Measurements from ENCODE around the gene ZDHHC12. TPM values are rescaled to one million over a fixed set of nuclear protein-coding genes. Genes with fewer than 3 reads are reported as not detected.

The ZDHHC12 gene
- total and polyA plus RNA-seq, 2 of the 13 experiments (the other 11 are each of a cell fraction or from before 2014, with no cell fraction given), result 25.4 to 28.0 TPM

- TF ChIP-seq, protein P1, sequence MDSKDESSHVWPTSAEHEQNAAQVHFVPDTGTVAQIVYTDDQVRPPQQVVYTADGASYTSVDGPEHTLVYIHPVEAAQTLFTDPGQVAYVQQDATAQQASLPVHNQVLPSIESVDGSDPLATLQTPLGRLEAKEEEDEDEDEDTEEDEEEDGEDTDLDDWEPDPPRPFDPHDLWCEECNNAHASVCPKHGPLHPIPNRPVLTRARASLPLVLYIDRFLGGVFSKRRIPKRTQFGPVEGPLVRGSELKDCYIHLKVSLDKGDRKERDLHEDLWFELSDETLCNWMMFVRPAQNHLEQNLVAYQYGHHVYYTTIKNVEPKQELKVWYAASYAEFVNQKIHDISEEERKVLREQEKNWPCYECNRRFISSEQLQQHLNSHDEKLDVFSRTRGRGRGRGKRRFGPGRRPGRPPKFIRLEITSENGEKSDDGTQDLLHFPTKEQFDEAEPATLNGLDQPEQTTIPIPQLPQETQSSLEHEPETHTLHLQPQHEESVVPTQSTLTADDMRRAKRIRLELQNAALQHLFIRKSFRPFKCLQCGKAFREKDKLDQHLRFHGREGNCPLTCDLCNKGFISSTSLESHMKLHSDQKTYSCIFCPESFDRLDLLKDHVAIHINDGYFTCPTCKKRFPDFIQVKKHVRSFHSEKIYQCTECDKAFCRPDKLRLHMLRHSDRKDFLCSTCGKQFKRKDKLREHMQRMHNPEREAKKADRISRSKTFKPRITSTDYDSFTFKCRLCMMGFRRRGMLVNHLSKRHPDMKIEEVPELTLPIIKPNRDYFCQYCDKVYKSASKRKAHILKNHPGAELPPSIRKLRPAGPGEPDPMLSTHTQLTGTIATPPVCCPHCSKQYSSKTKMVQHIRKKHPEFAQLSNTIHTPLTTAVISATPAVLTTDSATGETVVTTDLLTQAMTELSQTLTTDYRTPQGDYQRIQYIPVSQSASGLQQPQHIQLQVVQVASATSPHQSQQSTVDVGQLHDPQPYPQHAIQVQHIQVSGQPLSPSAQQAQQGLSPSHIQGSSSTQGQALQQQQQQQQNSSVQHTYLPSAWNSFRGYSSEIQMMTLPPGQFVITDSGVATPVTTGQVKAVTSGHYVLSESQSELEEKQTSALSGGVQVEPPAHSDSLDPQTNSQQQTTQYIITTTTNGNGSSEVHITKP (CRISPR knock-in tag; IDR thresholded peaks at IDR 0.05; ENCODE audit: low read depth), result peak; percentile 59; the same call in 1 of the 2 replicates
- TF ChIP-seq SOX5 (CRISPR knock-in tag; IDR thresholded peaks at IDR 0.05; ENCODE audit: borderline replicate concordance), result no peak
Observed at GRCh38 chr9:128688501-128689292, 35.2 kb downstream of the ZDHHC12 start, which contains the start of gene SET (continued).

- Histone ChIP-seq H3K4me1 (ENCODE audit: insufficient read depth, low read length) (peaks cover 69% of the 10 kb centered on the region), H3K9ac (ENCODE audit: insufficient read depth, low read depth, low read length) (no peak overlapping the region), H3K9me3 (ENCODE audit: low read length) (no peaks in the 10 kb centered on the region), H3K27me3 (ENCODE audit: control insufficient read depth in 1 of 2, insufficient read depth in 2 of 2, low read length in 2 of 2) (no peaks in the 10 kb centered on the region; a peak in 1 of 5 replicates), H4K20me1 (ENCODE audit: insufficient read depth, low read length) (peaks cover 19% of the 10 kb centered on the region), H2AFZ (ENCODE audit: low read length) (no peak overlapping the region), H3K36me3 (replicated peaks in 1 of 2; ENCODE audit: control insufficient read depth in 1 of 2, insufficient read depth in 2 of 2, low read length in 2 of 2) (peaks cover 2 to 14% of the 10 kb centered on the region in 2 experiments; a peak in 4 of 5 replicates), H3K4me2 (ENCODE audit: low read depth, low read length) (peak overlapping the region; percentile 99), H3K4me3 (replicated peaks in 1 of 3; ENCODE audit: insufficient read depth in 1 of 3, low read depth in 2 of 3, low read length in 3 of 3) (no peak overlapping the region), H3K27ac (ENCODE audit: extremely low read length, insufficient read depth, low read length) (no peak overlapping the region), H3K79me2 (ENCODE audit: insufficient read depth, low read length) (peaks cover 31% of the 10 kb centered on the region)
- FAIRE-seq (no peak), DNase-seq (ENCODE audit: low spot score) (no peak), ATAC-seq (no peak)
- in situ Hi-C loops (cut with HindIII; ENCODE audit: extremely low pct_ligation_motif_present, low pct_unique_long_range_greater_than_20kb), result no loop called here
- BruUV-seq (replicated peaks), result no TSS peak
- WGBS (ENCODE audit: low lambda C conversion rate), result 92% methylated on average over 4 of the region's 4 CpGs
- intact Hi-C loops (cut with micrococcal nuclease; ENCODE audit: unreplicated experiment), result loop anchor here (5.0 kb wide), 1 partner anchor 50 kb away; no protein-coding TSS in a partner anchor
- ChIA-PET POLR2A (interaction anchor here (1.5 to 5.0 kb wide), 3 partner anchors 31 to 51 kb away, joined by 3 to 33 read pairs (median 4); partner anchors contain the start of genes DYNC2I2 and ZDHHC12), CTCF (ENCODE audit: low intra/inter-chr PET ratio, low total read pairs) (no interaction called here)
- TF ChIP-seq ZKSCAN5 (CRISPR knock-in tag; IDR thresholded peaks at IDR 0.05) (no peak), ZNF383 (CRISPR knock-in tag; IDR thresholded peaks at IDR 0.05; ENCODE audit: borderline replicate concordance) (no peak), CREB1 (IDR thresholded peaks at IDR 0.05) (no peak), CREB1 (CRISPR knock-in tag; IDR thresholded peaks at IDR 0.05) (no peak), TCF7 (IDR thresholded peaks at IDR 0.05; ENCODE audit: low read depth) (no peak), ZNF367 (CRISPR knock-in tag; IDR thresholded peaks at IDR 0.05; ENCODE audit: borderline replicate concordance) (no peak), ADNP (CRISPR knock-in tag; IDR thresholded peaks at IDR 0.05) (no peak), MXD1 (CRISPR knock-in tag; IDR thresholded peaks at IDR 0.05) (no peak), KLF13 (CRISPR knock-in tag; IDR thresholded peaks at IDR 0.05) (no peak), ZNF10 (CRISPR knock-in tag; IDR thresholded peaks at IDR 0.05; ENCODE audit: borderline replicate concordance, low read depth) (no peak)
- TF ChIP-seq, protein P2, sequence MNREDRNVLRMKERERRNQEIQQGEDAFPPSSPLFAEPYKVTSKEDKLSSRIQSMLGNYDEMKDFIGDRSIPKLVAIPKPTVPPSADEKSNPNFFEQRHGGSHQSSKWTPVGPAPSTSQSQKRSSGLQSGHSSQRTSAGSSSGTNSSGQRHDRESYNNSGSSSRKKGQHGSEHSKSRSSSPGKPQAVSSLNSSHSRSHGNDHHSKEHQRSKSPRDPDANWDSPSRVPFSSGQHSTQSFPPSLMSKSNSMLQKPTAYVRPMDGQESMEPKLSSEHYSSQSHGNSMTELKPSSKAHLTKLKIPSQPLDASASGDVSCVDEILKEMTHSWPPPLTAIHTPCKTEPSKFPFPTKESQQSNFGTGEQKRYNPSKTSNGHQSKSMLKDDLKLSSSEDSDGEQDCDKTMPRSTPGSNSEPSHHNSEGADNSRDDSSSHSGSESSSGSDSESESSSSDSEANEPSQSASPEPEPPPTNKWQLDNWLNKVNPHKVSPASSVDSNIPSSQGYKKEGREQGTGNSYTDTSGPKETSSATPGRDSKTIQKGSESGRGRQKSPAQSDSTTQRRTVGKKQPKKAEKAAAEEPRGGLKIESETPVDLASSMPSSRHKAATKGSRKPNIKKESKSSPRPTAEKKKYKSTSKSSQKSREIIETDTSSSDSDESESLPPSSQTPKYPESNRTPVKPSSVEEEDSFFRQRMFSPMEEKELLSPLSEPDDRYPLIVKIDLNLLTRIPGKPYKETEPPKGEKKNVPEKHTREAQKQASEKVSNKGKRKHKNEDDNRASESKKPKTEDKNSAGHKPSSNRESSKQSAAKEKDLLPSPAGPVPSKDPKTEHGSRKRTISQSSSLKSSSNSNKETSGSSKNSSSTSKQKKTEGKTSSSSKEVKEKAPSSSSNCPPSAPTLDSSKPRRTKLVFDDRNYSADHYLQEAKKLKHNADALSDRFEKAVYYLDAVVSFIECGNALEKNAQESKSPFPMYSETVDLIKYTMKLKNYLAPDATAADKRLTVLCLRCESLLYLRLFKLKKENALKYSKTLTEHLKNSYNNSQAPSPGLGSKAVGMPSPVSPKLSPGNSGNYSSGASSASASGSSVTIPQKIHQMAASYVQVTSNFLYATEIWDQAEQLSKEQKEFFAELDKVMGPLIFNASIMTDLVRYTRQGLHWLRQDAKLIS (CRISPR knock-in tag; IDR thresholded peaks at IDR 0.05), result no peak
Observed at GRCh38 chr9:128687453-128687852, 36.5 kb downstream of the ZDHHC12 start.

Measured in HepG2 (cell line).